ENCODE results near the gene TRIM22. TPM values are rescaled to one million over a fixed set of nuclear protein-coding genes. Genes with fewer than 3 reads are reported as not detected.
"Not testable (repeated sequence)": the region's sequence is repeated elsewhere in the genome, so short reads cannot be mapped to it uniquely, and the experiment has no call there.

Gene TRIM22
- total RNA-seq, 1 donor from 2014 or later = 9.4 TPM

DNA sequence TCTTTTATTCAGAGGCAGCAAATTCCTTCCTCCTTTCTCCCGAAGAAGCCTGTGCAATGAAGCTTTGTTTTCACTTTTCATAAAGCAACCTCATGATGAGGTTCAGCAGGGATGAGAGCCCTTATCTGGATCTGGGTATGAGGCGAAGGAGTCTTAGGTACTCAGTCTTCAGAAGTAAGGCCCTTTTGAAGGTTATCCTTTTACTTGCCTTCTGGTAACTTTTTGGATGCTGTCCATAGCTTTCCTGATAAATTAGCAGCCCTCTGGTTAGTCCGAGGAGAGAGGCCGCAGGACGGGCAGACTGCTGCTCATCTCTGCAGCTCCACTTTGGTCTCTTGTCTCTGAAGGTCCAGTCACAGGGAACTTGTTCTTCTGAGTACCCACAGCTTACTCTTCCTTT lies 1.1 kb downstream of the TRIM22 start:
- FAIRE-seq = no peak
- no peak for DNase-seq (ENCODE audit: low spot score in 2 of 2)

DNA sequence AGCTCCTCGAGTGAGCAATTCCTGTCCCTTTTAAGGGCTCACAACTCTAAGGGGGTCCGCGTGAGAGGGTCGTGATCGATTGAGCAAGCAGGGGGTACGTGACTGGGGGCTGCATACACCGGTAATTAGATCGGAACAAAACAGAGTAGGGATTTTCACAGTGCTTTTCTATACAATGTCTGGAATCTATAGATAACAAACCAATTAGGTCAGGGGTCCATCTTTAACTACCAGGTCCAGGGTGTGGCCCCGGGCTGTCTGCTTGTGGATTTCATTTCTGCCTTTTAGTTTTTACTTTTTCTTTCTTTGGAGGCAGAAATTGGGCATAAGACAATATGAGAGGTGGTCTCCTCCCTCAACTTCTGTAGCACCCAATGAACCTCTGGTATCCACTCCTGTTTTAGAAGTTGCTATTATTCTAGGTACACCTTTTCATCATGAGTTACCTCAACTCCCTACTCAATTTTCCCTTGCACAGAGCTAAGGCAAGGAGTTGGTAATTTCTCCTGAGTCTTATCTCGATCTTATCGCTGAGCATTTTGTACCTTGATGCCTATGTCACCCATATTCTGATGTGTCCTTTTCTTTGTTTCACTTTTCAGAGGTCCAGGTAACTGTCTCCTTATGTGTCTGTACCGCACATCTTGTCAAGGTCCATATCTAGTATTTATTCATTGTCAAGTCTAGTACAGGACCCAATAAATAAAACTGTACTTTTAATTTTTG lies 1.8 kb downstream of the TRIM22 start:
- not testable (repeated sequence) for FAIRE-seq; DNase-seq (ENCODE audit: low spot score in 2 of 2)

DNA sequence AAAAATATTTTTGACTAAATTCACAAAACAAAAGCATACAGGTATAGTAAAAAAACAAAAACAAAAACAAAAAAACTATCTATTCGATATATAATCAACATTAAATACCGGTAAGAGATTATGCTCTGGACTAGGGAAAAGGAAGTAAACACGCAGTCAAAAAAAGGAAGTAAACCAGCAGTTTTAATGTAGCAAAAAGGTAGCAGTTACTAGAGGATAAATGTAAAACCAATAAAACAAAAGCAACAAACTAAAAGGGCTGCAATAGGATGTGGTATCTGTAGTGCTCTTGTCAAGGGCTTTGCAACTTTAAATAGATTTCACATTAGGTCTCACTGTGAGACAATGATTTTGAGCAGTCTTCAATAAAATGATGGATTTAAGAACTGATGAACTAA lies 2.4 kb downstream of the TRIM22 start:
- FAIRE-seq (no peak), DNase-seq (ENCODE audit: low spot score in 2 of 2) (no peak)

DNA sequence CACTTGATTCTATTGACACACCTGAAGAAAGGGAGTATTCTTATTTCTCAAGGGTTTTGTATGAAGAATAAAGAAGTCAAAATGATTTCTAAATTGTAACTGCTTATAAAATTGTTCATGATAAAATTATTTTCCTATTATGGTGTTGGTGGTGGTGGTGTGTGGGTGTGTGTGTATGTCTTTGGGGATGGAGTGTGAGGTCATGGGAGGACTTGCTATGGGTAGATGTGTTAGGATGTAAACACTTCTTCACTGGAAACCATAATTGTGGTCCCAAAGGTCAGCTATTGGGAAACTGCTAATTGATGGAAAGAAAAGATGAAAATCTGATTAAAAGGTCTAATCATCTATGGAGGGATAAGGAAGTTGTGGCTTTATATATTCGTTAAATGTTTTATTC lies 5.1 kb downstream of the TRIM22 start:
- FAIRE-seq = no peak
- no peak for DNase-seq (ENCODE audit: low spot score in 2 of 2)

DNA sequence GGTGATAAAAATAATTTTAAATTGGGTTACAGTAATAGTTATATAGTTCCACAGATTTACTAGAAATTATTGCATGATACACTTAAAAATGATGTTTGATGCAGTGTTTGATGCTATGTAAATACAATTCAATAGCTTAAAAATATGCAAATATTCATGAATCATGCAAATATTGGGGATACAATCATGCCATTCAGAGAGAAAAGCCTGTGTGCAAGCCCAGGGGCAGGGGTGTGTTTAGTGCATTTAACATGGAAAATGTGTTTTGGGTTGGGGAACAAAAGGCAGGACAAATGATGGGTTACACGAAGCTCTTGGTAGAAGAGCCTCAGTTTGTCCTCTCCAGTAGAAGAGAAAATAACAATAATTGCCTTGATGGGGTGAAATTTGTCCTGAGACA lies 6.0 kb downstream of the TRIM22 start:
- no peak for DNase-seq (ENCODE audit: low spot score in 2 of 2)

DNA sequence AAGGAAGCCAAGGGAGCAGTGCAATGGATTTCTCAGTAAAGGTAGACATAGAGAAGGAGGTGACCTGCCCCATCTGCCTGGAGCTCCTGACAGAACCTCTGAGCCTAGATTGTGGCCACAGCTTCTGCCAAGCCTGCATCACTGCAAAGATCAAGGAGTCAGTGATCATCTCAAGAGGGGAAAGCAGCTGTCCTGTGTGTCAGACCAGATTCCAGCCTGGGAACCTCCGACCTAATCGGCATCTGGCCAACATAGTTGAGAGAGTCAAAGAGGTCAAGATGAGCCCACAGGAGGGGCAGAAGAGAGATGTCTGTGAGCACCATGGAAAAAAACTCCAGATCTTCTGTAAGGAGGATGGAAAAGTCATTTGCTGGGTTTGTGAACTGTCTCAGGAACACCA lies 6.6 kb downstream of the TRIM22 start:
- FAIRE-seq (no peak), DNase-seq (ENCODE audit: low spot score in 2 of 2) (no peak)

More for the DNA sequence above, 6.0 kb downstream of the TRIM22 start:
- FAIRE-seq = no peak

DNA sequence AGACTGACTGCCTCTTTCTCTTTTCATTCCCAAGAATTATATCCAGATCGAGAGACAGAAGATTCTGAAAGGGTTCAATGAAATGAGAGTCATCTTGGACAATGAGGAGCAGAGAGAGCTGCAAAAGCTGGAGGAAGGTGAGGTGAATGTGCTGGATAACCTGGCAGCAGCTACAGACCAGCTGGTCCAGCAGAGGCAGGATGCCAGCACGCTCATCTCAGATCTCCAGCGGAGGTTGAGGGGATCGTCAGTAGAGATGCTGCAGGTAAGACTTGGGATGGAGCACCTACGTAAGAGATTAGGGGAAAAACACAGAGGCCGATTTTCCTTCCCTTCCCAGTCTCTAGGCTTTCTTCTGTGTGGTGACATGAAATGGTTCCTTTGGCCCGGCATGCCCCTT lies 8.7 kb downstream of the TRIM22 start:
- no peak for DNase-seq (ENCODE audit: low spot score in 2 of 2)
- no peak for FAIRE-seq

DNA sequence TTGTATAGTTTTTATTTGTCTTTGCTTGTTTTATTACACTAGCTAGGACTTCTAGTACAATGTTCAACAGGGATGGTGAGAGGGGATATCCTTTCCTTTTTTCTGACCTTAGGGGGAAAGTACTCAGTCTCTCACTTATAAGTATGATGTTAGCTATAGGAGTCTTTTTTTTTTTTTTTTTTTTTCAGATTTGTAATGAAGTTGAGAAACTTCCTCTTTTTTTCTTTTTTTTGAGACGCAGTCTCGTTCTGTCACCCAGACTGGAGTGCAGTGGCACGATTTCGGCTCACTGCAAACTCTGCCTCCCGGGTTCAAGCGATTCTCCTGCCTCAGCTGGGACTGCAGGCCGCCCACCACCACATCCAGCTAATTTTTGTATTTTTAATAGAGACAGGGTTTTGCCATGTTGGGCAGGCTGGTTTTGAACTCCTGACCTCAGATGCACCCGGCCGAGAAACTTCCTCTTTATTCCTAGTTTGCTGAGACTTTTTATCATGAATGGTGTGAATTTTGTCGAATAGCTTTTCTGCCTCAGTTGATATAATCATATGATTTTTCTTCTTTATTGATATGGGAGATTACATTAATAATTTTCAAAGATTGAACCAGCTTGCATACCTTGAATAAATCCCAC lies 10.9 kb downstream of the TRIM22 start:
- no peak for FAIRE-seq
- no peak for DNase-seq (ENCODE audit: low spot score in 2 of 2)

DNA sequence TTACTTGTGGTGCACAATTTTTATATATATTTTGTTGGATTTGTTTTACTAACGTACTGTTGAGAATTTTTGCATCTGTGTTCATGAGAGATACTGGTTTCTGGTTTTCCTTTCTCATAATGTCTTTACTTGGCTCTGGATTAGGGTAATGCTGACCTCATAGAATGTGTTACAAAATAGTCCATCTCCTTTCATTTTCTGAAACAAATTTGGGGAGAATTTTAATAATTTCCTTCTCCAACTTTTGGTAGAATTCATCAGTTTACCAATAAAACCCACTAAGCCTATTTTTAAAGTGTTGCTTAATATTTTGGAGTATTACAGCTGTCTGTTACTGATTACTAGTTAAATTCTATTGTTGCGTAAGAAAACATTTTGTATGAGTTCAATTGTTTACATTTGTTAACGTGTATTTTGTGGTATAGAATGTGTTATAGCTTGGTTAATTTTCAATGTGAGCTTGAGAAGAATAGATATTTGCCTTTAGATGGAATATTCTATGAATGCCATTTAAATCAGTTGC lies 11.5 kb downstream of the TRIM22 start:
- no peak for DNase-seq (ENCODE audit: low spot score in 2 of 2)

DNA sequence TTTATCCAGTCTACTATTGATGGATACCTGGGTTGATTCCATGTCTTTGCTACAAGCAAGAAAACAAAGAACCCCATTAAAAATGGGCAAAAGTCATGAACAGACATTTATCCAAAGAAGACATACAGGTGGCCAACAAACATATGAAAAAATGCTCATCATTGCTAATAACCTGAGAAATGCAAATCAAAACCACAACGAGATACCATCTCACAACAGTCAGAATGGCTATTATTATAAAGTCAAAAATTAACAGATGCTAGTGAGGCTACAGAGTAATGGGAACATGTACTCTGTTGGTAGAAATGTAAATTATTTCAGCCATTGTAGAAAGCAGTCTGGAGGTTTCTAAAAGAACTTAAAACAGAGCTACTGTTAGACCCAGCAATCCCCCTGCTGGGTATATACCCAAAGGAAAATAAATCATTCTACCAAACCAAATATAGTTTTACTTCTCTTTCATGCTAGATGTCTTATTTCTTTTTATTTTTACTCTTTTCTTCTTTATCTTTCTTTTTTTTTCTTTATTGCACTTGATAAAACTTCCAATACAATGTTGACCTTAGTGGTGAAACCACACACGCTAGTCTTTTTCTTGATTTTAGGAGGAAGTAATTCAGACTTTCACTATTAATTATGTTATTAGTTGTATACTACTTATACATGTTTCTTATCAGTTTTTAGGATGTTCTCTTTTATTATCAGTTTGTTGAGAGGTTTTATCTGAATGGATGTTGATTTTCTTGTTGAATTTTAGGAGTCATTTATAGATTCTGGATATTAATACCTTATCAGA lies 14.3 kb downstream of the TRIM22 start:
- no peak for FAIRE-seq
- no peak for DNase-seq (ENCODE audit: low spot score in 2 of 2)

More for the DNA sequence above, 11.5 kb downstream of the TRIM22 start:
- FAIRE-seq = no peak

DNA sequence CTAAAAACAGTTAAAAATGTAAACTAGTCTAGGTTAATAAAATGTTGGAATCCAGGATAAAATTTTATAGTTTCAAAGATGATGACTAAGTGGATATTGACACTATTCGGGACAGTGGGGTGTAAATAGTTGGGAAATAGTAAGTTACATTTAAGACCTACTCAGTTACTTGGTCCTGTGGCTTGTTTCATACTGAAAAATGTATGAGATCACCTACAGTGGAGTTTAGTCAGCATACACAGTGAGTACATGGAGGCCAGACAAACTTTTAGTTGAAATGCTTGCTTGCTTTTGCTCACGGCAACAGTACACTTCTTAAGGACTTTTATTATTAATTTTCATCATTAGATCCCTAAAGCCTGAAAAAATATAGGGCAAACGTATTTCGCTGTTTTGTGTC lies 16.1 kb downstream of the TRIM22 start:
- DNase-seq (ENCODE audit: low spot score in 2 of 2) (no peak), FAIRE-seq (no peak)

DNA sequence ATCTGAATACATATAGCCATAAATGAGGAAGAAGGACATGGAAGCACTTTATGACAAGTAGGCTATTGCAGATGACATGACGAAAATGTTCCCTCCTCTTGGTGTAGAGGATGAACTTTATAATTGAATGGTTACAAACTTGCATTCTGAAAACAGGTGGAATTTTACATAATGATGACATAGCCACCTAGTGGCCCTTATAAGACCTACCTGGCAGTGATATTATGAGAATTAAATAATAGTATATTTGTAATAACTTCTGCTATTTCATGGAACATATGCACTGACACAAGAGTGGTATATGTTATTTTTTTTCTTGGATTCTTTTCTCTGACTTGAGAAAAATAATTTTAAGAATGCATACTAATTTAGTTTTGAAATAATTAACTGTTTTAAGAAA lies 22.9 kb downstream of the TRIM22 start:
- no peak for FAIRE-seq

DNA sequence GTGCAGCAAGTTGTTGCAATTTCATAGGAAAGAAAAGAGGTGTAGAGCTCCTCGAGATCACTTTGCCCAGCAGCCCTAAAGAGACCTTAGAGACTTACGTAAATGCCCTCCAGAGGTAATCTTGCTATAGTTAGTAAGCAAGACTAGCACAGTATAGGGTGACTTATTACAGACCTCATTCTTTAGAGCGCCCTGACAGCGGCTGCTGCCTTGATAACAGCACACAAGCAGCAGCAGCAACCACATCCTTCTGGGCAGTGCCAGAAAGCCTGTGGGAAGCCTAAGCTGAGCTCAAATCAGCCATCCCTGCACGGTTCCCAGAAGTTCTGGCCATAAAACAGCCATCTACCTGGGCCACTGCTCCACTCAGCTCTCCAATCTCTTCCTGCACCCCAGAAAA lies 24.1 kb downstream of the TRIM22 start:
- FAIRE-seq = no peak
- no peak for DNase-seq (ENCODE audit: low spot score in 2 of 2)

More for the DNA sequence above, 22.9 kb downstream of the TRIM22 start:
- no peak for DNase-seq (ENCODE audit: low spot score in 2 of 2)

DNA sequence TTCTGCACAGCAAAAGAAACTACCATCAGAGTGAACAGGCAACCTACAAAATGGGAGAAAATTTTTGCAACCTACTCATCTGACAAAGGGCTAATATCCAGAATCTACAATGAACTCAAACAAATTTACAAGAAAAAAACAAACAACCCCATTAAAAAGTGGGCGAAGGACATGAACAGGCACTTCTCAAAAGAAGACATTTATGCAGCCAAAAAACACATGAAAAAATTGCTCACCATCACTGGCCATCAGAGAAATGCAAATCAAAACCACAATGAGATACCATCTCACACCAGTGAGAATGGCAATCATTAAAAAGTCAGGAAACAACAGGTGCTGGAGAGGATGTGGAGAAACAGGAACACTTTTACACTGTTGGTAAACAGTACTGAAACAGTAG lies 26.9 kb downstream of the TRIM22 start:
- not testable (repeated sequence) for DNase-seq (ENCODE audit: low spot score in 2 of 2); FAIRE-seq

DNA sequence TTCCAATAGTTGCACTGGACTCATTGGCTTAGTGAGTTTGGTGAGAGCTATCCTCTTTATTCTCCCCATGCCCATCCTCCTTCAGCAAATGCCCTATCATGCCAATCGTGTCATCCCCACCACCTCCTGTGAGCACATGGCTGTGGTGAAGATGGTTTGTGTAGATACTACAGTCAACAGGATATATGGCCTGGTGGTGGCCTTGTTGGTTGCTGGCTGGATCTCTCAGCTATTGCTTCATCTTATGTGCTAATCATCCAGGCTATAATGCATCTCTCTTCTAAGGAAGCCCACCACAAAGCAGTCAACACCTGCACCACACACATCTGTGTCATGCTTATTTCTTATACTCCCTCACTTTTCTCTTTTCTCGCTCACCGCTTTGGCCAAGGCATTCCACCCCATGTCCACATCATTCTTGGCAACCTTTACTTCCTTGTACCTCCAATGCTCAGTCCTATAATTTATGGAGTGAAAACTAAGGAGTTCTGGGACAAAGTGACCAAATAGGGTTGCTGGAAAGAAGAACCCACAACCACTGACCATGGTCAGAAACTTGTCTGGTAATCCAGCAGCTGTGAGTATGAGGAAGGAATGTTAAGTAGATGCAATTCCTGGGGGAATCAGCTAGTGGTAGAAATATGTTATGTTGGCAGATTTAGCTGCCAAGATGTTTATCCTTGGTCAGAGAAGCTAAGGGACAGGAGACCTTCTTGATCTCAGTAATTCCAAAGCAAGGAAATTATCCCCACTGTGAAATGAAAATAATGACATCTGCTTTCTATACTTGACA lies 30.3 kb downstream of the TRIM22 start:
- DNase-seq (ENCODE audit: low spot score in 2 of 2) = no peak
- no peak for FAIRE-seq

DNA sequence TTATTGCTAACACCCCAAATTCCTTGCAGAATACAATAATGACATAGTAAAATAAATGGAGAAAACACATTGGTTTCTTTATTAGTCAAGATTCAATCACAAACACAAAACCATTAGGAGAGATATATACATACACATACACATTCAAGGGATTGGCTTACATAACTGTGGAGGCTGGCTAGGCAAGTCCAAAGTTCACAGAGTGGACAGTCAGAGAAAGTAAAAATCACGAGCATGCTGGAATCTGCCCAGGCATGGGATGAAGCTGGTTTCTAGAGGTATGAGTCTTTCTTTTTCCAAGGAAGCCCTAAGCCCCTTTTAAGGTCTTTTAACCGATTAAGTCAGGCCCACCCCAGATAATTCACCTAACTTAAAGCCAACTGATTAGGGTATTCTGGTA lies 33.0 kb downstream of the TRIM22 start:
- FAIRE-seq (no peak), DNase-seq (ENCODE audit: low spot score in 2 of 2) (no peak)

DNA sequence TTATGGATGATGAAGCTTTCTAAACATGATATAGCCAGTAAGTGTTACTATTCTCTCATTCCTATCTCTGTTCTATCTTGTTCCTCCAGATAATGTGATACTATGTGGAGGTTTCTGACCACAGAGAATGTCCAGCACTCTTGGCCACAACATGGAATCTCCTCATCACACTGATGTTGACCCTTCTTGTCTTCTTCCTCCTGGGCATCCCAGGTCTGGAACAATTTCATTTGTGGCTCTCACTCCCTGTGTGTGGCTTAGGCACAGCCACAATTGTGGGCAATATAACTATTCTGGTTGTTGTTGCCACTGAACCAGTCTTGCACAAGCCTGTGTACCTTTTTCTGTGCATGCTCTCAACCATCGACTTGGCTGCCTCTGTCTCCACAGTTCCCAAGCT lies 36.8 kb downstream of the TRIM22 start:
- FAIRE-seq = no peak
- DNase-seq (ENCODE audit: low spot score in 2 of 2) = no peak

DNA sequence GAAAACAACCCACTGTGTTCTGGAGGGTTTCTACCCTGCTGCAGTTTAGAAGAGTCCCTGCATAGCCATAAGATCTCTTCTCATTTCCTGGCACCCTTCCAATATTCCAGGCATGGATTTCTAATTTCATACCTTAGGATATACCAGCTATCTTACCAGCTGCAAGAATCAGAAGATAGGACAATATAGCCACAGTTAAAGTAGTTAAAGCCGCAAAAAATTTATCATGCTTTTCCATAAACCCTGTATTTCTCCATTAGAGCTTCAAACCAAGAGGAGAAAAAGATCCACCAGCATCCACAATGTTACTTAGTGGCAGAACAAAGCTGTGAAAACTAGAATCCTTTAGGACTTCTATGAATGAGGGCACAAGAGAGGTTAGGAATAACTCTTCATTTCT lies 38.1 kb downstream of the TRIM22 start:
- no peak for FAIRE-seq
- DNase-seq (ENCODE audit: low spot score in 2 of 2) = no peak

DNA sequence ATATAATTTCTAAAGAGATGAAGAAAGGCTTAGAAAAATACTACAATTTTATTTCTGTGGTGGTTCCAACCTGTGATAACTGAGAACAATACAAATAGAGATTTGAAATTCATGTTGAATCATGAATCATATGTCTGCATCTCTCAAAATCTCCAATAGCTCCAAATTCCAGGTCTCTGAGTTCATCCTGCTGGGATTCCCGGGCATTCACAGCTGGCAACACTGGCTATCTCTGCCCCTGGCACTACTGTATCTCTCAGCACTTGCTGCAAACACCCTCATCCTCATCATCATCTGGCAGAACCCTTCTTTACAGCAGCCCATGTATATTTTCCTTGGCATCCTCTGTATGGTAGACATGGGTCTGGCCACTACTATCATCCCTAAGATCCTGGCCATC lies 46.8 kb downstream of the TRIM22 start, which contains the start of gene OR56B1:
Gene OR56B1 (plus strand): TSS at position 53 of the 400 bp plus-strand sequence. CDS start 69 bp downstream, at position 122.
- DNase-seq (ENCODE audit: low spot score in 2 of 2) (no peak), FAIRE-seq (no peak)

DNA sequence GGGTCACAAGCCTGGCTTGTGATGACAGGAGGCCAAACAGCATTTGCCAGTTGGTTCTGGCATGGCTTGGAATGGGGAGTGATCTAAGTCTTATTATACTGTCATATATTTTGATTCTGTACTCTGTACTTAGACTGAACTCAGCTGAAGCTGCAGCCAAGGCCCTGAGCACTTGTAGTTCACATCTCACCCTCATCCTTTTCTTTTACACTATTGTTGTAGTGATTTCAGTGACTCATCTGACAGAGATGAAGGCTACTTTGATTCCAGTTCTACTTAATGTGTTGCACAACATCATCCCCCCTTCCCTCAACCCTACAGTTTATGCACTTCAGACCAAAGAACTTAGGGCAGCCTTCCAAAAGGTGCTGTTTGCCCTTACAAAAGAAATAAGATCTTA lies 47.5 kb downstream of the TRIM22 start:
- DNase-seq (ENCODE audit: low spot score in 2 of 2) (no peak), FAIRE-seq (no peak)
